ENCODE data around the gene SEL1L3. TPM values are rescaled to one million over a fixed set of nuclear protein-coding genes. Genes with fewer than 3 reads are reported as not detected.

Gene SEL1L3
- total and polyA plus RNA-seq, 2 of the 13 experiments (the other 11 are each of a cell fraction or from before 2014, with no cell fraction given), result 0.28 to 1.1 TPM

- Histone ChIP-seq H3K4me2 (ENCODE audit: low read depth, low read length) (no peak overlapping the region), H3K36me3 (replicated peaks in 1 of 2; ENCODE audit: control insufficient read depth in 1 of 2, insufficient read depth in 2 of 2, low read length in 2 of 2) (no peaks in the 10 kb centered on the region), H3K9me3 (ENCODE audit: low read length) (no peaks in the 10 kb centered on the region), H4K20me1 (ENCODE audit: insufficient read depth, low read length) (no peaks in the 10 kb centered on the region), H3K4me1 (ENCODE audit: insufficient read depth, low read length) (no peaks in the 10 kb centered on the region), H3K79me2 (ENCODE audit: insufficient read depth, low read length) (no peaks in the 10 kb centered on the region), H2AFZ (ENCODE audit: low read length) (no peak overlapping the region), H3K9ac (ENCODE audit: insufficient read depth, low read depth, low read length) (no peak overlapping the region), H3K4me3 (replicated peaks in 1 of 3; ENCODE audit: insufficient read depth in 1 of 3, low read depth in 2 of 3, low read length in 3 of 3) (no peak overlapping the region), H3K27me3 (ENCODE audit: control insufficient read depth in 1 of 2, insufficient read depth in 2 of 2, low read length in 2 of 2) (no peaks in the 10 kb centered on the region), H3K27ac (ENCODE audit: extremely low read length, insufficient read depth, low read length) (no peak overlapping the region)
- 100% methylated on average over 2 of the region's 2 CpGs for WGBS (ENCODE audit: low lambda C conversion rate)
- BruUV-seq (replicated peaks), result no TSS peak
- POLR2A ChIA-PET, result no interaction called here
- ATAC-seq, result no peak
- intact Hi-C loops (cut with micrococcal nuclease; ENCODE audit: unreplicated experiment), result no loop called here
- CTCF ChIA-PET (ENCODE audit: low intra/inter-chr PET ratio, low total read pairs), result no interaction called here
- in situ Hi-C loops (cut with HindIII; ENCODE audit: extremely low pct_ligation_motif_present, low pct_unique_long_range_greater_than_20kb), result no loop called here
- no peak for FAIRE-seq
- no peak for DNase-seq (ENCODE audit: low spot score)
- TF ChIP-seq, protein P1, sequence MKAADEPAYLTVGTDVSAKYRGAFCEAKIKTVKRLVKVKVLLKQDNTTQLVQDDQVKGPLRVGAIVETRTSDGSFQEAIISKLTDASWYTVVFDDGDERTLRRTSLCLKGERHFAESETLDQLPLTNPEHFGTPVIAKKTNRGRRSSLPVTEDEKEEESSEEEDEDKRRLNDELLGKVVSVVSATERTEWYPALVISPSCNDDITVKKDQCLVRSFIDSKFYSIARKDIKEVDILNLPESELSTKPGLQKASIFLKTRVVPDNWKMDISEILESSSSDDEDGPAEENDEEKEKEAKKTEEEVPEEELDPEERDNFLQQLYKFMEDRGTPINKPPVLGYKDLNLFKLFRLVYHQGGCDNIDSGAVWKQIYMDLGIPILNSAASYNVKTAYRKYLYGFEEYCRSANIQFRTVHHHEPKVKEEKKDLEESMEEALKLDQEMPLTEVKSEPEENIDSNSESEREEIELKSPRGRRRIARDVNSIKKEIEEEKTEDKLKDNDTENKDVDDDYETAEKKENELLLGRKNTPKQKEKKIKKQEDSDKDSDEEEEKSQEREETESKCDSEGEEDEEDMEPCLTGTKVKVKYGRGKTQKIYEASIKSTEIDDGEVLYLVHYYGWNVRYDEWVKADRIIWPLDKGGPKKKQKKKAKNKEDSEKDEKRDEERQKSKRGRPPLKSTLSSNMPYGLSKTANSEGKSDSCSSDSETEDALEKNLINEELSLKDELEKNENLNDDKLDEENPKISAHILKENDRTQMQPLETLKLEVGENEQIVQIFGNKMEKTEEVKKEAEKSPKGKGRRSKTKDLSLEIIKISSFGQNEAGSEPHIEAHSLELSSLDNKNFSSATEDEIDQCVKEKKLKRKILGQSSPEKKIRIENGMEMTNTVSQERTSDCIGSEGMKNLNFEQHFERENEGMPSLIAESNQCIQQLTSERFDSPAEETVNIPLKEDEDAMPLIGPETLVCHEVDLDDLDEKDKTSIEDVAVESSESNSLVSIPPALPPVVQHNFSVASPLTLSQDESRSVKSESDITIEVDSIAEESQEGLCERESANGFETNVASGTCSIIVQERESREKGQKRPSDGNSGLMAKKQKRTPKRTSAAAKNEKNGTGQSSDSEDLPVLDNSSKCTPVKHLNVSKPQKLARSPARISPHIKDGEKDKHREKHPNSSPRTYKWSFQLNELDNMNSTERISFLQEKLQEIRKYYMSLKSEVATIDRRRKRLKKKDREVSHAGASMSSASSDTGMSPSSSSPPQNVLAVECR (CRISPR knock-in tag; IDR thresholded peaks at IDR 0.05; ENCODE audit: borderline replicate concordance), result no peak
- no peak for TF ChIP-seq CERS6 (CRISPR knock-in tag; IDR thresholded peaks at IDR 0.05)
- no peak for TF ChIP-seq MED1 (CRISPR knock-in tag; IDR thresholded peaks at IDR 0.05)
- no peak for TF ChIP-seq GLI4 (CRISPR knock-in tag; IDR thresholded peaks at IDR 0.05; ENCODE audit: borderline replicate concordance)
- TF ChIP-seq NFE2L2 (IDR thresholded peaks at IDR 0.05; ENCODE audit: low read length), result no peak
- TF ChIP-seq ZNF367 (CRISPR knock-in tag; IDR thresholded peaks at IDR 0.05; ENCODE audit: borderline replicate concordance), result no peak
- TF ChIP-seq ZNF549 (CRISPR knock-in tag; IDR thresholded peaks at IDR 0.05), result no peak
- TF ChIP-seq SCMH1 (CRISPR knock-in tag; IDR thresholded peaks at IDR 0.05; ENCODE audit: borderline replicate concordance), result no peak
- TF ChIP-seq RBFOX2 (IDR thresholded peaks at IDR 0.05; ENCODE audit: low read depth, low read length), result no peak
- no peak for TF ChIP-seq ZFP36L2 (CRISPR knock-in tag; IDR thresholded peaks at IDR 0.05)
- no peak for TF ChIP-seq AHDC1 (CRISPR knock-in tag; IDR thresholded peaks at IDR 0.05; ENCODE audit: borderline replicate concordance)
- TF ChIP-seq DRAP1 (CRISPR knock-in tag; IDR thresholded peaks at IDR 0.05), result no peak
- TF ChIP-seq ZNF274 (CRISPR knock-in tag; IDR thresholded peaks at IDR 0.05), result no peak
- TF ChIP-seq HCFC1 (IDR thresholded peaks at IDR 0.05; ENCODE audit: low read depth, low read length), result no peak
- no peak for TF ChIP-seq KLF11 (CRISPR knock-in tag; IDR thresholded peaks at IDR 0.05)
- TF ChIP-seq SATB2 (CRISPR knock-in tag; IDR thresholded peaks at IDR 0.05), result no peak
These were observed 150.2 kb downstream of the SEL1L3 start for GRCh38 chr4:25712611-25713010.

Measured in HepG2 (cell line).